ENCODE data around the gene COL5A1.

DNA sequence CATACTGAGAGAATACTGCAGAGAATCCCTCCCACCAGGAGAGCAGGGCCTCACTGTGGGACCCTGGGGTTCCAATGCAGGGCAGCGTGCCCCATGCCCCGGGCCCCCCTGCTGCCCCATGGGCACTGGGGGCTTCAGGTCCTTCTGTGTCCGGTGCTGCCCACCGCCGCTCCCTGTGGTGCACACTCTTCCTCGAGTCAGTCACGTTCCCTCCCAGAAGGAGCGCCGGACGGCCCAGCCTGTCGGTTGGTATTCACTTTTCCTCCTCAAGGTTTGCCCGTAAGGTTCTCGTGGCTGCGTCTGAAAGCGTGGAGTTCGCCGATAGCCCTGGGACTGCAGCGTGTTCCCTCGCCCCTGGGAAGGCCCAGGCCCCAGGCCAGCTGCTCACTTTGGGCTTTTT, 190.9 kb downstream of the COL5A1 start:
- TF ChIP-seq EZH2phosphoT487 (IDR thresholded peaks at IDR 0.05; ENCODE audit: unreplicated experiment) (no peak), EZH2 (IDR thresholded peaks at IDR 0.05; ENCODE audit: low read depth, unreplicated experiment) (no peak), ZNF114 (CRISPR knock-in tag; IDR thresholded peaks at IDR 0.05) (no peak), STAT1 (IDR thresholded peaks at IDR 0.05; ENCODE audit: unreplicated experiment) (no peak), CREB1 (CRISPR knock-in tag; IDR thresholded peaks at IDR 0.05; ENCODE audit: low read depth) (no peak)
- TF ChIP-seq, protein P1, sequence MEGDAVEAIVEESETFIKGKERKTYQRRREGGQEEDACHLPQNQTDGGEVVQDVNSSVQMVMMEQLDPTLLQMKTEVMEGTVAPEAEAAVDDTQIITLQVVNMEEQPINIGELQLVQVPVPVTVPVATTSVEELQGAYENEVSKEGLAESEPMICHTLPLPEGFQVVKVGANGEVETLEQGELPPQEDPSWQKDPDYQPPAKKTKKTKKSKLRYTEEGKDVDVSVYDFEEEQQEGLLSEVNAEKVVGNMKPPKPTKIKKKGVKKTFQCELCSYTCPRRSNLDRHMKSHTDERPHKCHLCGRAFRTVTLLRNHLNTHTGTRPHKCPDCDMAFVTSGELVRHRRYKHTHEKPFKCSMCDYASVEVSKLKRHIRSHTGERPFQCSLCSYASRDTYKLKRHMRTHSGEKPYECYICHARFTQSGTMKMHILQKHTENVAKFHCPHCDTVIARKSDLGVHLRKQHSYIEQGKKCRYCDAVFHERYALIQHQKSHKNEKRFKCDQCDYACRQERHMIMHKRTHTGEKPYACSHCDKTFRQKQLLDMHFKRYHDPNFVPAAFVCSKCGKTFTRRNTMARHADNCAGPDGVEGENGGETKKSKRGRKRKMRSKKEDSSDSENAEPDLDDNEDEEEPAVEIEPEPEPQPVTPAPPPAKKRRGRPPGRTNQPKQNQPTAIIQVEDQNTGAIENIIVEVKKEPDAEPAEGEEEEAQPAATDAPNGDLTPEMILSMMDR (conservative IDR thresholded peaks at IDR 0.05; ENCODE audit: low read depth in 2 of 2), result no peak
- TF ChIP-seq, protein P2, sequence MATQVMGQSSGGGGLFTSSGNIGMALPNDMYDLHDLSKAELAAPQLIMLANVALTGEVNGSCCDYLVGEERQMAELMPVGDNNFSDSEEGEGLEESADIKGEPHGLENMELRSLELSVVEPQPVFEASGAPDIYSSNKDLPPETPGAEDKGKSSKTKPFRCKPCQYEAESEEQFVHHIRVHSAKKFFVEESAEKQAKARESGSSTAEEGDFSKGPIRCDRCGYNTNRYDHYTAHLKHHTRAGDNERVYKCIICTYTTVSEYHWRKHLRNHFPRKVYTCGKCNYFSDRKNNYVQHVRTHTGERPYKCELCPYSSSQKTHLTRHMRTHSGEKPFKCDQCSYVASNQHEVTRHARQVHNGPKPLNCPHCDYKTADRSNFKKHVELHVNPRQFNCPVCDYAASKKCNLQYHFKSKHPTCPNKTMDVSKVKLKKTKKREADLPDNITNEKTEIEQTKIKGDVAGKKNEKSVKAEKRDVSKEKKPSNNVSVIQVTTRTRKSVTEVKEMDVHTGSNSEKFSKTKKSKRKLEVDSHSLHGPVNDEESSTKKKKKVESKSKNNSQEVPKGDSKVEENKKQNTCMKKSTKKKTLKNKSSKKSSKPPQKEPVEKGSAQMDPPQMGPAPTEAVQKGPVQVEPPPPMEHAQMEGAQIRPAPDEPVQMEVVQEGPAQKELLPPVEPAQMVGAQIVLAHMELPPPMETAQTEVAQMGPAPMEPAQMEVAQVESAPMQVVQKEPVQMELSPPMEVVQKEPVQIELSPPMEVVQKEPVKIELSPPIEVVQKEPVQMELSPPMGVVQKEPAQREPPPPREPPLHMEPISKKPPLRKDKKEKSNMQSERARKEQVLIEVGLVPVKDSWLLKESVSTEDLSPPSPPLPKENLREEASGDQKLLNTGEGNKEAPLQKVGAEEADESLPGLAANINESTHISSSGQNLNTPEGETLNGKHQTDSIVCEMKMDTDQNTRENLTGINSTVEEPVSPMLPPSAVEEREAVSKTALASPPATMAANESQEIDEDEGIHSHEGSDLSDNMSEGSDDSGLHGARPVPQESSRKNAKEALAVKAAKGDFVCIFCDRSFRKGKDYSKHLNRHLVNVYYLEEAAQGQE (IDR thresholded peaks at IDR 0.05; ENCODE audit: unreplicated experiment), result no peak

All from GM23338 (cell line).